NT2/D1 (cell line): ENCODE results near the gene ROBO1.

Source experiments
- SUZ12 ChIP-seq: IDR thresholded peaks from 2 replicates; pipeline ENCODE4 v1.6.1; 2011; ENCODE audit not compliant: insufficient read length, insufficient read depth; ENCODE audit errors: extremely low read depth
- ZNF274 ChIP-seq: IDR thresholded peaks from 2 replicates; pipeline ENCODE4 v1.6.1; 2011; ENCODE audit warnings: mild to moderate bottlenecking, low read depth, low read length

DNA sequence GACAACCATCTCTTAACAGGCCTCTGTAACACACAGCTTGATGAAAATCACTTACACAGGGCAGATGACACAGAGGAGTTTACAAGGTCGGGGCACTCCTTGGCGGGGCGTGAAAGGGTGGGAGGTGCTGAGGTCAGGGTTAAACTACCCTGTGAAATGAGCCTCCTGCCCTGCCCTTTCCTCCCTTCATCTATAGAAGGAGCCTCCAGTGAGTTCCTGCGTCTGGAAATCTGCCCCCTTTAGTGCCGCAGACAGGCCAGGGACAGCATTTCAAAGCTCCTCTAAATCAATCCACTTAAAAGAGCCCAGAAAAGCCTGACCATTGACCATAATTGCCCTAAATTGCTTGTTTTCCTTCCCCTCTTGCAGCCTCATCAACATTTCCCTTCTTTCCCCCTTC is 1.9 kb downstream of the ROBO1 start:
- no peak for TF ChIP-seq ZNF274
- no peak for TF ChIP-seq SUZ12
